Activated effector memory CD4-positive, alpha-beta T cell treated with Interleukin-2 at 50 U/mL for 16 hours (primary cell): ENCODE results near the gene AURKAIP1.
A peak's percentile ranks its signal among the peaks of the same experiment; 100 is the strongest.
"Not testable (repeated sequence)": the region's sequence is repeated elsewhere in the genome, so short reads cannot be mapped to it uniquely, and the experiment has no call there.

Source experiments
- DNase-seq: peaks from one replicate; pipeline ENCODE4 v3.0.0-alpha.2; 2020

The AURKAIP1 gene

GRCh38 chr1:1406101-1406820 lies 31.3 kb upstream of the AURKAIP1 start:
- no peak for DNase-seq

GRCh38 chr1:1403653-1404052 lies 28.6 kb upstream of the AURKAIP1 start:
- no peak for DNase-seq

GRCh38 chr1:1402901-1403392 lies 27.9 kb upstream of the AURKAIP1 start:
- DNase-seq = not testable (repeated sequence)

- no peak for DNase-seq
Observed at GRCh38 chr1:1402072-1402900, 27.3 kb upstream of the AURKAIP1 start.

- DNase-seq = no peak
Observed at GRCh38 chr1:1401457-1402010, 26.5 kb upstream of the AURKAIP1 start.

GRCh38 chr1:1400576-1401456 lies 25.8 kb upstream of the AURKAIP1 start:
- no peak for DNase-seq

GRCh38 chr1:1399872-1400575 lies 25.0 kb upstream of the AURKAIP1 start:
- no peak for DNase-seq

- DNase-seq = peak; percentile 99
Observed at GRCh38 chr1:1399187-1399871, 24.3 kb upstream of the AURKAIP1 start, which contains the start of gene CCNL2. TSS of gene CCNL2 (minus strand) at chr1:1399335. CDS start at chr1:1399306, 29 bp downstream.

GRCh38 chr1:1398677-1399186 lies 23.7 kb upstream of the AURKAIP1 start:
- no peak for DNase-seq

- no peak for DNase-seq
Observed at GRCh38 chr1:1397839-1398523, 23.0 kb upstream of the AURKAIP1 start.

- DNase-seq = no peak
Observed at GRCh38 chr1:1395166-1395565, 20.2 kb upstream of the AURKAIP1 start.

GRCh38 chr1:1394116-1394515 lies 19.1 kb upstream of the AURKAIP1 start:
- no peak for DNase-seq

GRCh38 chr1:1393428-1393827 lies 18.4 kb upstream of the AURKAIP1 start:
- no peak for DNase-seq

- DNase-seq = no peak
Observed at GRCh38 chr1:1393014-1393413, 18.0 kb upstream of the AURKAIP1 start.

GRCh38 chr1:1391225-1391624 lies 16.2 kb upstream of the AURKAIP1 start:
- no peak for DNase-seq

GRCh38 chr1:1390675-1391074 lies 15.7 kb upstream of the AURKAIP1 start:
- DNase-seq = no peak

- DNase-seq = no peak
Observed at GRCh38 chr1:1388078-1388472, 13.1 kb upstream of the AURKAIP1 start.

GRCh38 chr1:1387098-1388077 lies 12.4 kb upstream of the AURKAIP1 start:
- no peak for DNase-seq

- DNase-seq = no peak
Observed at GRCh38 chr1:1385931-1386330, 10.9 kb upstream of the AURKAIP1 start.
